ENCODE results near the gene PPP1R13B.

The PPP1R13B gene

GRCh38 chr14:103707329-103708263 lies 139.8 kb downstream of the PPP1R13B start:
- DNase-seq = no peak

- DNase-seq = no peak
Observed at GRCh38 chr14:103706551-103707328, 140.6 kb downstream of the PPP1R13B start.

GRCh38 chr14:103705504-103706284 lies 141.7 kb downstream of the PPP1R13B start:
- DNase-seq = no peak

- DNase-seq = no peak
Observed at GRCh38 chr14:103705118-103705503, 142.3 kb downstream of the PPP1R13B start.

- DNase-seq = no peak
Observed at GRCh38 chr14:103704708-103705107, 142.7 kb downstream of the PPP1R13B start.

- DNase-seq = no peak
Observed at GRCh38 chr14:103703433-103704385, 143.7 kb downstream of the PPP1R13B start.

GRCh38 chr14:103702497-103703432 lies 144.6 kb downstream of the PPP1R13B start:
- no peak for DNase-seq

- DNase-seq = no peak
Observed at GRCh38 chr14:103702095-103702494, 145.3 kb downstream of the PPP1R13B start.

GRCh38 chr14:103700753-103701490 lies 146.5 kb downstream of the PPP1R13B start:
- DNase-seq = no peak

- DNase-seq = no peak
Observed at GRCh38 chr14:103699901-103700752, 147.2 kb downstream of the PPP1R13B start.

GRCh38 chr14:103699261-103699661 lies 148.1 kb downstream of the PPP1R13B start:
- no peak for DNase-seq

GRCh38 chr14:103698380-103699260 lies 148.8 kb downstream of the PPP1R13B start:
- DNase-seq = peak; percentile 43

GRCh38 chr14:103697603-103698379 lies 149.6 kb downstream of the PPP1R13B start:
- DNase-seq = no peak

- DNase-seq = no peak
Observed at GRCh38 chr14:103697206-103697602, 150.2 kb downstream of the PPP1R13B start.

GRCh38 chr14:103696466-103697071 lies 150.8 kb downstream of the PPP1R13B start:
- DNase-seq = no peak

- no peak for DNase-seq
Observed at GRCh38 chr14:103696070-103696402, 151.3 kb downstream of the PPP1R13B start.

Data from NCI-H774 (cell line).